NCI-H2196 treated with DMSO at 0.1 percent for 48 hours (cell line): ENCODE measurements around the gene TNFSF13.

Experiments used
- DNase-seq: peaks from one replicate; lab custom pipeline; 2025; ENCODE audit not compliant: unreplicated experiment; lab: John Stamatoyannopoulos, UW

The TNFSF13 gene, protein sequence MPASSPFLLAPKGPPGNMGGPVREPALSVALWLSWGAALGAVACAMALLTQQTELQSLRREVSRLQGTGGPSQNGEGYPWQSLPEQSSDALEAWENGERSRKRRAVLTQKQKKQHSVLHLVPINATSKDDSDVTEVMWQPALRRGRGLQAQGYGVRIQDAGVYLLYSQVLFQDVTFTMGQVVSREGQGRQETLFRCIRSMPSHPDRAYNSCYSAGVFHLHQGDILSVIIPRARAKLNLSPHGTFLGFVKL

DNA sequence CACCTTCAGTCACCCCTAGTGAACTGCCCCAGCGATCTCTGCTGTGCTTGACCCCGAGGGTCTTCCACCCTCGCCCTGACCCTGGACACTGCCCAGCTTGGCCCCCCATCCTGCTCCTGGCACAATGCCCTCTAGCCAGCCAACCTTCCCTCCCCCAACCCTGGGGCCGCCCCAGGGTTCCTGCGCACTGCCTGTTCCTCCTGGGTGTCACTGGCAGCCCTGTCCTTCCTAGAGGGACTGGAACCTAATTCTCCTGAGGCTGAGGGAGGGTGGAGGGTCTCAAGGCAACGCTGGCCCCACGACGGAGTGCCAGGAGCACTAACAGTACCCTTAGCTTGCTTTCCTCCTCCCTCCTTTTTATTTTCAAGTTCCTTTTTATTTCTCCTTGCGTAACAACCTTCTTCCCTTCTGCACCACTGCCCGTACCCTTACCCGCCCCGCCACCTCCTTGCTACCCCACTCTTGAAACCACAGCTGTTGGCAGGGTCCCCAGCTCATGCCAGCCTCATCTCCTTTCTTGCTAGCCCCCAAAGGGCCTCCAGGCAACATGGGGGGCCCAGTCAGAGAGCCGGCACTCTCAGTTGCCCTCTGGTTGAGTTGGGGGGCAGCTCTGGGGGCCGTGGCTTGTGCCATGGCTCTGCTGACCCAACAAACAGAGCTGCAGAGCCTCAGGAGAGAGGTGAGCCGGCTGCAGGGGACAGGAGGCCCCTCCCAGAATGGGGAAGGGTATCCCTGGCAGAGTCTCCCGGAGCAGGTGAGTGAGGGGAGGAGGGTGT is at the start of gene TNFSF13:
Gene TNFSF13 (plus strand): TSS at position 207 of the 776 bp plus-strand sequence. CDS start 290 bp downstream, at position 497.
- no peak for DNase-seq

GRCh38 chr17:7508846-7509245 is 49.7 kb upstream of the TNFSF13 start:
- no peak for DNase-seq

DNA sequence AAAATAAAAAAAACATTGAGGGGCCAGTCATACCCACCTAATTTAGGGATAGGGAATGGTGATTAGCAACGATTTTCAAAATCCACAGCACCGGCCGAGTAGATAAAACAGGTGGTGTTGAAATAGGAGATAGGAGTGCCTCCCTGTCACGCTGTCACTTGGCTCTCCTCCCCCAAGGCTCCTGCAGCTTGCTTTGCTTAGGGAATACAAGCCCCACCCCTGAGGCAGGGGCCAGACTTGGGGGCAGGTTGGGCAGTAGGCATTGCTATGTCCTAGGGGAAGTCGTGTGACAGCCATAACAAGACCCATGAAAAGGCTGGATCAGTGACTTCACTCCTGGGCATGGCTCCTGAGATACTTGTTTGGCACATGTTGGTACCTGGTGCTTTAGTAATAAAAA is 48.6 kb upstream of the TNFSF13 start:
- DNase-seq = no peak

DNA sequence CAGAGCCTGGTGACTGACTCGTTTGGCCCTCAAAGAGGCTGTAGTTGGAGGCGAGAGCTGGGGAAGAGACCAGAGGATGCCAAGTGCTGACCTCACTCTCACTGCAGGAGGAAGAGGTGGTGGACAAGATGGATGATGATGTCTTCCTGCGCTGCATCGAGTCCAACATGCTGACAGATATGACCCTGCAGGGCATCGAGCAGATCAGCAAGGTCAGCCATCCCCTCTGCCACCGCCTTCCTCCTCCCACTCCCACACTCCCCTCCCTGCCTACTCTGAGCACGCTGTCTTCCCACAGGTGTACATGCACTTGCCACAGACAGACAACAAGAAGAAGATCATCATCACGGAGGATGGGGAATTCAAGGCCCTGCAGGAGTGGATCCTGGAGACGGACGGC is 47.4 kb upstream of the TNFSF13 start:
- DNase-seq = no peak

DNA sequence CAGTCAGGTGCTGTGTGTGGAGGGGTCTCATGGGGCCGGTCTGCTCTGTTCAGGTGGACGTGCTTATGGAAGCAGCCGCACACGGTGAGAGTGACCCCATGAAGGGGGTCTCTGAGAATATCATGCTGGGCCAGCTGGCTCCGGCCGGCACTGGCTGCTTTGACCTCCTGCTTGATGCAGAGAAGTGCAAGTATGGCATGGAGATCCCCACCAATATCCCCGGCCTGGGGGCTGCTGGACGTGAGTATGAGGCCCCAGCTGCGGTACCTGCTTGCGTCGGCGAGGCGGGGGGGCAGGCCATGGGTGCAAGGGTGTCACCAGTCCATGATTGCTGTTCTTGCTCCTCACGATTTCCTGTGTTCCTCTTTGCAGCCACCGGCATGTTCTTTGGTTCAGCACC is 46.4 kb upstream of the TNFSF13 start:
- DNase-seq = no peak

DNA sequence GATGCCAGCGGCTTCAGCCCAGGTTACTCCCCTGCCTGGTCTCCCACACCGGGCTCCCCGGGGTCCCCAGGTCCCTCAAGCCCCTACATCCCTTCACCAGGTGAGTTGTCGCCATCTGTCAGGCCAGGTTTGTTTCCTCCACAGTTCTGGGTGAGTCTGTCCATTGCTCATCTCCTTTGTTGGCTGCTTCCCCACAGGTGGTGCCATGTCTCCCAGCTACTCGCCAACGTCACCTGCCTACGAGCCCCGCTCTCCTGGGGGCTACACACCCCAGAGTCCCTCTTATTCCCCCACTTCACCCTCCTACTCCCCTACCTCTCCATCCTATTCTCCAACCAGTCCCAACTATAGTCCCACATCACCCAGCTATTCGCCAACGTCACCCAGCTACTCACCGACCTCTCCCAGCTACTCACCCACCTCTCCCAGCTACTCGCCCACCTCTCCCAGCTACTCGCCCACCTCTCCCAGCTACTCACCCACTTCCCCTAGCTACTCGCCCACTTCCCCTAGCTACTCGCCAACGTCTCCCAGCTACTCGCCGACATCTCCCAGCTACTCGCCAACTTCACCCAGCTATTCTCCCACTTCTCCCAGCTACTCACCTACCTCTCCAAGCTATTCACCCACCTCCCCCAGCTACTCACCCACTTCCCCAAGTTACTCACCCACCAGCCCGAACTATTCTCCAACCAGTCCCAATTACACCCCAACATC is 45.6 kb upstream of the TNFSF13 start:
- no peak for DNase-seq

GRCh38 chr17:7513850-7514419 is 44.6 kb upstream of the TNFSF13 start:
- no peak for DNase-seq

DNA sequence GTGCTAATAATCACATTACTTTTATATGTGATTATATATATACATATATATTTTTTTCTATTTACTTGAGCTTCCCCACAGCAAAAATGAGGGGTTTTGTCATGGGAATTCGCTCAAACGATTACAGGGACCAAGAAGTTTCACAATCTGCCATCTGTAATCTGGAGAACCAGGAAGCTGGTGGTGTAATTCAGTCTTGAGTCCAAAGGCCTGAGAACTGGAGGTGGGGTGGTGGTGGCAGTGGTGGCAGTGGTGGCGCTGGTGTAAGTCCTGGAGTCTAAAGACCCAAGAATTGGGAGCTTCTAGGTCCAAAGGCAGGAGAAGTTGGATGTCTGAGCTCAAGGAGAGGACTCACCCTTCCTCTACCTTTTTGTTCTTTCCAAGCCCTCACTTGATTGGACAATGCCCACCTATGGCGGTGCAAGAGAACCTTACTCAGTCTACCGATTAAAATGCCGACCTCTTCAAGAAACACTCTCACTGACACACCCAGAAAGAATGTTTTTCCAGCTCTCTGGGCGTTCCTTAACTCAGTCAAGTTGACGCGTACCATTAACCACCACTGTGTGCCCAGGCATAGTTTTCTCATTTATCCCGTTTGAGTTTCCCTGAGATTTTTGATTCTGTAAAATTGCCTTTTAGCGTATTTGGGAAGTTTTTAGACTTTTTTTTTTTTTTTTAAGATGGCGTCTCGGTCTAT is 42.5 kb upstream of the TNFSF13 start:
- no peak for DNase-seq

- DNase-seq = no peak
These were observed 35.5 kb upstream of the TNFSF13 start for GRCh38 chr17:7523033-7523432.

DNA sequence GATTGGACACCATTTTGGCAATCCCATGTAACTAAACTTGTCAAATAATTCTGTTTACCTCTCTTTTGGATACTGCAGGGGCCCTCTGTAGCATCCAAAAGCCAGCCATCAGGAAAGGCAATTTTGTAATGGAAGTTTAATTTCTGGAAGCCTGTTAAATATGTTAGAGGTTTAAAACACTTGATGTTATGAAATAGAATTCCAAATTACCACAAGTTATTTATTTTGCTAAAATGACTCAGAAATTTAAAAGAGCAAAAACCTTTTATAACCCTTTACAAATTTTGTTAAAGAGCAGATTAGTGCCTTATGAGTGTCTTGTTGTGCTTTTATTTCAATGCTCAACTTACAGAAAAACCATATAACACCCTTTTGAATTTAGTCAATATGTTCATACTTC is 29.7 kb upstream of the TNFSF13 start:
- no peak for DNase-seq

DNA sequence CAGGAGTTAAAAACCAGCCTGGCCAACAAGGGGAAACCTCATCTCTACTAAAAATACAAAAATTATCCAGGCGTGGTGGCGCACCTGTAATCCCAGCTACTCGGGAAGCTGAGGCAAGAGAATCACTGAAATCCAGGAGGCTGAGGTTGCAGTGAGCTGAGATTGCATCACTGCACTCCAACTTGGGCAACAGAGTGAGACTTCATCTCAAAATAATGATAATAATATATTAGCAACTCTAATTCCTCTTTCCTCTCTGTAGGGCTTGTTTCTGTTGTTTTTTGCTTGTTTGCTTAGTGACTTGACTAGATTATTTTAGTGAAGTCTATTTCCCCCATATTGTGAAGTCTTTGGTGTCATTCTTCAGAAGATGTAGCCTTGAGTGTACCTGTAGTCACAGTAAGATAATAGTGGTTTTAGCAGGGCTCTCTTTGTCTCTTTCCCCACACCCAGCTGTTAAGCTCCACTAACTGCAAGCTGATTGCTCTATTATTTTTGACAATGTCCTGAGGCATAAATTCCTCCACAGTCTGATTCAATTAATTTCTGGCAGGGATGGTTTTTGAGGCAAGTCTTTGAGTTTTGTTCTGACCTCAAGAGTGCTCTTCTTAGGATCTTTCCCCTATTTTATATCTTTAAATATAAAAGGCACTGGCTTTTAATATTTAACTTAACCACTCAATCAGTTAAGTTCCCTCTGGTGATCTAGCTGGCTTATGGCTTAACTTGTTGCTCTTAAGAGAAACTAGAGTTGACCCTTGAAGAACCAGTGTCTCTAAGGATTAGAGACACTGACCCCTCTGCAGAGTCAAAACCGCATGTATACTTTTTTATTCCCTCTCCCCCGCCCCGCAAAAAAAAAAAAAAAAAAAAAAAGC is 28.3 kb upstream of the TNFSF13 start:
- DNase-seq = no peak

GRCh38 chr17:7538050-7538449 is 20.5 kb upstream of the TNFSF13 start:
- DNase-seq = no peak

DNA sequence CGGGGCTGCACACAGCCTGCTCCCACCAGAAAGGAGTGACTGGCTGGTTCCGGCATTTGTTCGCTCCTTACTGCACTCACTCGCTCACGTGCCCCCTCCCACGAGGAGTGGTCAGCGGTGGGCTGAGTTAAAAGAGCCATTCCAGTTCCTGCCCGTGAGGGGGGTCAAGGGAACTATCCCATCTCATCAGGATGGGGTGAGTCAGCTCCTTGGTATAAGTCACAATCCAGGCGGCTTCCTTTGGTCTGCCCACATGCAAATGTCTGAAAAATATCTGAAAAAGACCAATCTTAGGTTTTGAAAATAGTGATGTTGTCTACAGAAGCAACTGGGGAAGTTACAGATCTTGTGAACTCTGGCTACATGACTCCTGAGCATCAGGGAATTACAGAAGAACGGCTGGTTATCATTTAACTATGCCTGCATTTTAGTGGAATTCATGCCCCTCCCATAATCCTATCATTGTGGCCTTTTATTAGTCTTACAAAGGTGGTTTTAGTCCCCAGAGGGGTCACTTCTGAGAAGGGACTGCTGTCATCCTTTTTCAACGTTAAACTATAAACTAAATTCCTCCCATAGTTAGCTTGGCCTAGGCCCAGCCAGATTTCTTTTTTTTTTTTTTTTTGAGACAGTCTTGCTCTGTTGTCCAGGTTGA is 19.5 kb upstream of the TNFSF13 start:
- no peak for DNase-seq

GRCh38 chr17:7541074-7541621 is 17.4 kb upstream of the TNFSF13 start:
- DNase-seq = no peak

DNA sequence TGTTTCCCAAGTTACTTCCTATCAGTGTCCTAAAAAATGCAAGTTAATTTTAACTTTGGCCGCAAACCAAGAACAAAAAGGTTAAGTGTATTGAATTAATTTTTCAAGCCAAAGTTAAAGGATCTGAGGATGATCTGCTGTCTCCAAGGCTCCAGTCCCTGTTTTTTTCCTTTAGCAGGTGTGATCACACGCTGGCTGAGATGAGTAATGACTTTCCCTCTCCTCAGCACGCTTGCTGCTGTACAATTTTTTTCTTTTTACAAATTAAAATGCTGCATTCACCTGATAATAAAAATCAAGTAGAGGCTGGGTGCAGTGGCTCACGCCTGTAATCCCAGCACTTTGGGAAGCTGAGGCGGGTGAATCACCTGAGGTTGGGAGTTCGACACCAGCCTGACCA is 13.6 kb upstream of the TNFSF13 start:
- no peak for DNase-seq

GRCh38 chr17:7548585-7549400 is 9.8 kb upstream of the TNFSF13 start, which contains the start of gene TNFSF12:
Gene TNFSF12, plus strand, starts transcription at chr17:7549058. Its CDS starts 96 bp downstream, at chr17:7549154.
- no peak for DNase-seq

GRCh38 chr17:7549401-7550055 is 9.0 kb upstream of the TNFSF13 start:
- no peak for DNase-seq

GRCh38 chr17:7550344-7550743 is 8.2 kb upstream of the TNFSF13 start:
- no peak for DNase-seq
